Glutamatergic neuron (in vitro differentiated cells): ENCODE measurements around the gene FRMD3. TPM values are rescaled to one million over a fixed set of nuclear protein-coding genes. Genes with fewer than 3 reads are reported as not detected.
A peak's percentile ranks its signal among the peaks of the same experiment; 100 is the strongest.

ENCODE experiments used
- DNase-seq: peaks from one replicate; pipeline ENCODE4 v3.0.0; 2022
- H3K27ac Mint-ChIP-seq: one replicate; pipeline ENCODE4 v1.8.0; 2020; ENCODE audit warnings: mild to moderate bottlenecking, mixed read lengths, inconsistent platforms; ENCODE audit not compliant: unreplicated experiment
- H3K27me3 Mint-ChIP-seq: one replicate; pipeline ENCODE4 v1.8.0; 2020; ENCODE audit warnings: mild to moderate bottlenecking, moderate library complexity, mixed read lengths, inconsistent platforms; ENCODE audit not compliant: unreplicated experiment
- H3K36me3 Mint-ChIP-seq: one replicate; pipeline ENCODE4 v1.8.0; 2020; ENCODE audit warnings: mild to moderate bottlenecking, mixed read lengths, inconsistent platforms; ENCODE audit not compliant: unreplicated experiment
- H3K4me1 Mint-ChIP-seq: one replicate; pipeline ENCODE4 v1.8.0; 2020; ENCODE audit warnings: mild to moderate bottlenecking, low read depth, mixed read lengths, inconsistent platforms; ENCODE audit not compliant: unreplicated experiment
- H3K4me3 Mint-ChIP-seq: one replicate; pipeline ENCODE4 v1.8.0; 2020; ENCODE audit warnings: mild to moderate bottlenecking, mixed read lengths, inconsistent platforms; ENCODE audit not compliant: unreplicated experiment
- H3K9me3 Mint-ChIP-seq: one replicate; pipeline ENCODE4 v1.8.0; 2020; ENCODE audit warnings: mild to moderate bottlenecking, moderate library complexity, mixed read lengths, inconsistent platforms; ENCODE audit not compliant: unreplicated experiment
- total RNA-seq: library from RNA; stranded (reverse); fragmentation: NEBNext Ultra II Directional; extraction: Animal tissue kit (Norgen Biotek cat#: 25700); gene quantifications from one replicate; pipeline ENCODE4 v1.2.1, GENCODE V29; 2021; ENCODE audit not compliant: unreplicated experiment
- TF ChIP-seq, protein P1 (sequence below): fragments of 200-600 bp; sonication (generic); IDR thresholded peaks from one replicate; pipeline ENCODE4 v1.5.0; 2021; ENCODE audit not compliant: partially characterized antibody, unreplicated experiment

FRMD3 gene
- total RNA-seq, 1 donor from 2014 or later: 20.7 TPM

DNA sequence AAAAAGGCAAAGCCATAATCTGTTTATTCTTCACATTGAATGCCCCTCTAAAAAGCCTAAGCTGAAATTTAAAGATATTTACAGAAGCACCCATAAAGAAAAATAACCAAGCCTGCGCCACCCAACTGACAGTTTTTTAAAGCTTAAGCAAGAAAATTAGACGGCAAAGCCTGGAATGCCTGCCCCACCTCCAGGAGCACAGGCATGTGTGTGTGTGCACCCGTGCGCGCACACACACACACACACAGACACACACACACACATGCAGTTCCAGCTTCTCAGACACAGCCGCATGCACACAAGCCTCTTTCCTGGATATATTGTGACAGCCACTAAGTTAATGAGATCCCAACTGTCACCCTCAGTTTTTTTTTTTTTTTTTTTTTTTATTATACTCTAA, 88.2 kb downstream of the FRMD3 start:
- no peak overlapping the region for H3K4me3 Mint-ChIP-seq
- peaks cover 3% of the 10 kb centered on the region for H3K36me3 Mint-ChIP-seq
- H3K9me3 Mint-ChIP-seq: peaks cover 5% of the 10 kb centered on the region
- H3K4me1 Mint-ChIP-seq: peaks cover 14% of the 10 kb centered on the region
- no peak overlapping the region for H3K27ac Mint-ChIP-seq
- no peak for DNase-seq
- TF ChIP-seq, protein P1, sequence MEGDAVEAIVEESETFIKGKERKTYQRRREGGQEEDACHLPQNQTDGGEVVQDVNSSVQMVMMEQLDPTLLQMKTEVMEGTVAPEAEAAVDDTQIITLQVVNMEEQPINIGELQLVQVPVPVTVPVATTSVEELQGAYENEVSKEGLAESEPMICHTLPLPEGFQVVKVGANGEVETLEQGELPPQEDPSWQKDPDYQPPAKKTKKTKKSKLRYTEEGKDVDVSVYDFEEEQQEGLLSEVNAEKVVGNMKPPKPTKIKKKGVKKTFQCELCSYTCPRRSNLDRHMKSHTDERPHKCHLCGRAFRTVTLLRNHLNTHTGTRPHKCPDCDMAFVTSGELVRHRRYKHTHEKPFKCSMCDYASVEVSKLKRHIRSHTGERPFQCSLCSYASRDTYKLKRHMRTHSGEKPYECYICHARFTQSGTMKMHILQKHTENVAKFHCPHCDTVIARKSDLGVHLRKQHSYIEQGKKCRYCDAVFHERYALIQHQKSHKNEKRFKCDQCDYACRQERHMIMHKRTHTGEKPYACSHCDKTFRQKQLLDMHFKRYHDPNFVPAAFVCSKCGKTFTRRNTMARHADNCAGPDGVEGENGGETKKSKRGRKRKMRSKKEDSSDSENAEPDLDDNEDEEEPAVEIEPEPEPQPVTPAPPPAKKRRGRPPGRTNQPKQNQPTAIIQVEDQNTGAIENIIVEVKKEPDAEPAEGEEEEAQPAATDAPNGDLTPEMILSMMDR: no peak
- peaks cover 1% of the 10 kb centered on the region for H3K27me3 Mint-ChIP-seq

- TF ChIP-seq, protein P1: no peak
- Mint-ChIP-seq H3K4me1 (peaks cover 14% of the 10 kb centered on the region), H3K4me3 (no peak overlapping the region), H3K27me3 (peaks cover 1% of the 10 kb centered on the region), H3K9me3 (peaks cover 5% of the 10 kb centered on the region), H3K27ac (peak overlapping the region; percentile 79), H3K36me3 (peaks cover 3% of the 10 kb centered on the region)
- no peak for DNase-seq
Observed at GRCh38 chr9:83449166-83449565, 89.0 kb downstream of the FRMD3 start.

GRCh38 chr9:83448626-83449025, 89.6 kb downstream of the FRMD3 start:
- H3K4me1 Mint-ChIP-seq: peaks cover 14% of the 10 kb centered on the region
- peaks cover 3% of the 10 kb centered on the region for H3K36me3 Mint-ChIP-seq

GRCh38 chr9:83447351-83447750, 90.8 kb downstream of the FRMD3 start:
- no peak for DNase-seq
- Mint-ChIP-seq H3K36me3 (peaks cover 3% of the 10 kb centered on the region), H3K27ac (no peak overlapping the region), H3K9me3 (peaks cover 5% of the 10 kb centered on the region), H3K4me1 (peaks cover 14% of the 10 kb centered on the region), H3K4me3 (no peak overlapping the region), H3K27me3 (peaks cover 1% of the 10 kb centered on the region)
- TF ChIP-seq, protein P1: no peak

More at GRCh38 chr9:83448626-83449025, 89.6 kb downstream of the FRMD3 start:
- Mint-ChIP-seq H3K27ac (peak overlapping the region; percentile 79), H3K9me3 (peaks cover 5% of the 10 kb centered on the region), H3K27me3 (peaks cover 1% of the 10 kb centered on the region), H3K4me3 (peak overlapping the region; percentile 20)
- TF ChIP-seq, protein P1: no peak
- no peak for DNase-seq

GRCh38 chr9:83445703-83446265, 92.4 kb downstream of the FRMD3 start:
- peaks cover 13% of the 10 kb centered on the region for H3K4me1 Mint-ChIP-seq
- H3K27me3 Mint-ChIP-seq: peaks cover 1% of the 10 kb centered on the region
- DNase-seq: no peak
- peaks cover 10% of the 10 kb centered on the region for H3K36me3 Mint-ChIP-seq
- H3K4me3 Mint-ChIP-seq: no peak overlapping the region
- peaks cover 7% of the 10 kb centered on the region for H3K9me3 Mint-ChIP-seq
- TF ChIP-seq, protein P1: no peak
- H3K27ac Mint-ChIP-seq: no peak overlapping the region
